ENCODE data around the gene SPACDR. TPM values are rescaled to one million over a fixed set of nuclear protein-coding genes. Genes with fewer than 3 reads are reported as not detected.
"Not testable (repeated sequence)": the region's sequence is repeated elsewhere in the genome, so short reads cannot be mapped to it uniquely, and the experiment has no call there.

SPACDR gene
- polyA plus RNA-seq, 3 donors: 0.73 to 1.9 (median 1.3) TPM

DNA sequence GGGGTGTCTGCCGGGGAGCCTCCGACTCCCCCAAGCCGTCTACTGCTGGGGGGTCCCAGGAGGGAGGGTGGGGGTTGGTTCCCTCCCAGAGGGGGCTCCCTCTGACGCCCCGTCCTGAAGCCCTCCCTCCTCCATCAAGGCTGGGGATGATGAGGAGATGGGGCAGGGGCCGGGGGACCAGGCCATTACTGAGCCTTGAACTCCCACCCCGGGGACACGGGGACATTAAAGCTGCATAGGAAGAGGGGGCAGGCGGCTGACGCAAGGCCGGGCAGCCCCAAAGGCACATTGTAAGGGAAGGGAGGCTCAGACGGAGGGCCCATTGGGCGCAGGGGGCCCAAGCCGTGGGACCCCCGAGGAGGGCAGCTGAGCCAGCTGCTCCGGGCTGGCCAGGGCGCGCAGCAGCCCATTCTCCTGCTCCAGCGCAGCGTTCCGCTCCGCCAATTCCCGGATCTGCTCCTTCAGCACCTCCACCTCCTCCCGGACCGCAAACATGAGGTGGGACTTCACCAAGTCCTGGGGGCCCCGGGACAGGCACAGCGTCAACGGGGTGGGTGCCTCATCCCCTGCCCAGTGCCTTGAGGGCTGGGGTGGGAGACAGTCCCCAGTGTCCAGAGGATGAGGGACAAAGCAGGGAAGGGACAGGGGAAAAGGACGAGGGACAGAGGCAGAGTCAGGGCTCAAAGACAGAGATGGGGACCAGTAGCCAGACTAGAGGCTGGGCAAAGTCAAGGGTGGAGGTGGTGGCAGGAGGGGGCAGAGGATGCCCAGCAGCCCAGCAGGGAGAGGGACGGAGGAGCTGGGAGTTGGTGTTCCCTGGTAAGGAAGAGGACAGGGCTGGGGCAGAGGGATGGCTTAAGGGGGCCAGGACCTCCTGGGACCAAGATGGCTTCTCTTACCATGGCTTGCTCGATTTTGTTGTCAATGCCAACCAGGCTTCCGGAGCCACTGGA, 2.9 kb upstream of the SPACDR start:
- no peak for DNase-seq

DNA sequence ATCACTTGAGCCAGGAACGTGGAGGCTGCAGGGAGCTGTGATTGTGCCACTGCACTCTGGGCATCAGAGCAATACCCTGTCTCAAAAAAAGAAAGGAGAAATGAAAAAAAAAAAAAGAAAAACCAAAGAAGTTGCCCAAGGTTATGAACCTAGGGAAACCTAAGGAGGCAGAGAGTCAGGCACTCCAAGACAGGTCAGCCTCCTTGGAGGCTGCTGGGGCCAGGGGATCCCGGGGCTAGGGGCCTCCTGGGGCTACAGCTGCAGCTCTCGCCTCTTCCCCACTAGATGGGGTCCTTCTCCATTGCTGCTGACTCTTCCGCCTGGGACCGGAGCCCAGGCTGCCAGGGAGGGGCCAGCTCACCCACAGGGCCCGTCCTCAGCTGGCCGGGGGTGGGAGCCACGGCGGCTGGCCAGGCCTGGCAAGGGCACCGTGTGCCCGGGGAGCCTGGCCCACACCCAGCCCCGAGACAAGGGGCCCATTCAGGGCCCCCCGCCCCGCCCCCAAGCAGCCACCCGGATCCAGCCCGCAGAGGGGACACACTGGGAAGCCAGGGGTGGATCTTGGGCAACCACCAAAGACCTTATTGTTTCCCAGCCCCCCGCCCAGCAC, 1.7 kb upstream of the SPACDR start:
- peak; percentile 62 for DNase-seq

DNA sequence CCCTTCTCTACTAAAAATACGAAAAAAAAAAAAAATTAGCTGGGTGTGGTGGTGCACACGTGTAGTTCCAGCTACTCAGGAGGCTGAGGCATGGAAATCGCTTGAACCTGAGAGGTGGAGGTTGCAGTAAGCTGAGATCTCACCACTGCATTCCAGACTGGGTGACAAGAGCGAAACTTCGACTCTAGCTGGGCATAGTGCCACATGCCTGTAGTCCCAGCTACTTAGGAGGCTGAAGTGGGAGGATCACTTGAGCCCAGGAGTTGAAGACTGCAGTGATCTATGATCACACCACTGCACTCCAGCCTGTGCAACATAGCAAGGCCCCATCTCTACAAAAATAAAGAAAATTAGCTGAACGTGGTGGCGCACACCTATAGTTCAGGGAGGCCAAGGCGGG, 1.2 kb upstream of the SPACDR start:
- no peak for DNase-seq

DNA sequence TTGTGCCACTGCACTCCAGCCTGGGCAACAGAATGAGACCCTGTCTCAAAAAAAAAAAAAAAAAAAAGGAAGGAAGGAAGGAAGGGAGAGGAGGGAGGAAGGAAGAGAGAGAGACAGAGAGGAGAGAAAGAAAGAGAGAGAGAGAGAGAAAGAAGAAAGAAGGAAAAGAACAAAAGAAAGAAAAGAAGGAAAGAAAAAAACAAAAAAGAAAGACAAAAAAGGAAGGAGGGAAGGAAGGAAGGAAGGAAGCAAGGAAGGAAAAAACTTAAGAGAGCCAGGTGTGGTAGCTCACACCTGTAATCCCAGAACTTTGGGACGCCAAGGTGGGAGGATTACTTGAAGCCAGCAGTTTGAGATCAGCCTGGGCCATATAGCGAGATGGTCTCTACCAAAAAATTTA, 731 bp upstream of the SPACDR start:
- no peak for DNase-seq

DNA sequence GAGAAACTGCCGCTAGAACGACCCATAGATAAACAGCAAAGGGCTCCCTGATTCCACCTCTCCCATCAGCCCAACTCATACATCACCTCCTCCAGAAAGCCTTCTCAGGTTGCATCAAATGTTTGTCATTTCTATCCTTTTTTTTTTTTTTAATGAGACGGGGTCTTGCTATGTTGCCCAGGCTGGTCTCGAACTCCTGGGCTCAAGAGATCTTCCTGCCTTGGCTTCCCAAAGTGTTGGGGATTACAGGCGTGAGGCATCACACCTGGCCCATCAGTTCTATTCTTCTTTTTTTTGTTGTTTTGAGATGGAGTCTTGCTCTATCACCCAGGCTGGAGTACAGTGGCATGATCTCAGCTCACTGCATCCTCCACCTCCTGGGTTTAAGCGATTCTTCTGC, 7.0 kb downstream of the SPACDR start:
- no peak for DNase-seq

DNA sequence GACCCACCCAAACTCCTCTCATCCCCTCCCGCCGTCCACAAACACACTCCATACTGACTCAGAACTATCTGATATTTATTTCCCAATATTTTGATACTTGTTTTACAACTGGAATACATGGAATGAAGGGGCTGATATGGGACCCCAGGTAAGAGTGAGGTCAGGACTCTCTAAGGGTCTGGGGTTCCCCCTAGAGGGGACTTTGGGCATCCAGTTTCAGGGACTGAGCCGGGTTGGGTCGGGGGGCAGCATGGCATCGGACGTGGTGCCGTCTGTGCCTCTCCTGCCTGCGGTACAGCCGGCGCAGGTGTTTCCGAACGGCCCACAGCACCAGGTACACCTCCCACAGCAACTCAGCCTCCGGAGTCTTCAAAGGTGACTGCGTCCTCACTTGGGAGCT, 7.5 kb downstream of the SPACDR start:
- no peak for DNase-seq

DNA sequence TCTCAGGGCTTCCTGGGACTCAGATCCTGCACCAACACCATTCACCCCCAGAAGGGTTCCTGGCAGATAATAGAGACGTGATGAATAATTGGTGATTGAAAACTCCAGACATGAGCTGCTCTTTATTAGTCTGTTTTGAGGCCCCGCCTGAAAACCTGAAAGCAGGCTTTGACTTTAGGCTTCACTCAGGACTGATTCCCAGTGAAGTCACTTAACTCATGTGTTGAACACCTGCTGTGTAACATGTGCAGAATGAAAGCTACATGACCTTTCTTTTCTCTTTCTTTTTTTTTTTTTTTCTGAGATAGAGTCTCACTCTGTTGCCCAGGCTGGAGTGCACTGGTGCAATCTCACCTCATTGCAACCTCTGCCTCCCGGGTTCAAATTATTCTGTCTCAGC, 8.9 kb downstream of the SPACDR start:
- DNase-seq: no peak

DNA sequence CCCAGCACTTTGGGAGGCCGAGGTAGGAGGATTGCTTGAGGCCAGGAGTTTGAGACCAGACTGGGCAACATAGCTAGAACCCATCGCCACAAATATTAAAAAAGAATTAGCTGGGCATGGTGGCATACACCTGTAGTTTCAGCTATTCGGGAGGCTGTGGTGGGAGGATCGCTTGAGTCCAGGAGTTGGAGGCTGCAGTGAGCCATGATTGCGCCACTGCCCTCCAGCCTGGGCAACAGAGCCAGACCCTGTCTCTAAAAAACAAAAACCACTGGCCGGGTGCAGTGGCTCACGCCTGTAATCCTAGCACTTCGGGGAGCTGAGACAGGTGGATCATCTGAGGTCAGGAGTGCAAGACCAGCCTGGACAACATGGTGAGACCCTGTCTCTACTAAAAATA, 10.2 kb downstream of the SPACDR start:
- DNase-seq: not testable (repeated sequence)

DNA sequence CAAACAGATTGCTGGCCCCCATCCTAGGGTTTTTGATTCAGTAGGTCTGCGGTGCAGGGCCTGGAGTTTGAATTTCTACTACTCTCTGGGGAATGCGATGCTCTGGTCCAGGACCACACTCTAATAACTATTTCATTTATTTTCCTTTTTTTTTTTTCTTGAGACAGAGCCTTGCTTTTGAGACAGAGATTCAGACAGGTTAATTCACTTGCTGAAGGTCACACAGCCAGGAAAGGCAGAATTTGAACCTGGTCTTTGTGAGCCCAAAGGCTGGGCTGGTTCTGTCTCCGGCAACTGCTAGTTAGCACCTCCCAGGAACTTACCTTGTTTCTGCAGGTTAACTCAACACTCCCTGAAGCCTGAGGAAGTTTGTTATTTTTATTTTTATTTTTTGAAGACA, 11.5 kb downstream of the SPACDR start:
- DNase-seq: no peak

DNA sequence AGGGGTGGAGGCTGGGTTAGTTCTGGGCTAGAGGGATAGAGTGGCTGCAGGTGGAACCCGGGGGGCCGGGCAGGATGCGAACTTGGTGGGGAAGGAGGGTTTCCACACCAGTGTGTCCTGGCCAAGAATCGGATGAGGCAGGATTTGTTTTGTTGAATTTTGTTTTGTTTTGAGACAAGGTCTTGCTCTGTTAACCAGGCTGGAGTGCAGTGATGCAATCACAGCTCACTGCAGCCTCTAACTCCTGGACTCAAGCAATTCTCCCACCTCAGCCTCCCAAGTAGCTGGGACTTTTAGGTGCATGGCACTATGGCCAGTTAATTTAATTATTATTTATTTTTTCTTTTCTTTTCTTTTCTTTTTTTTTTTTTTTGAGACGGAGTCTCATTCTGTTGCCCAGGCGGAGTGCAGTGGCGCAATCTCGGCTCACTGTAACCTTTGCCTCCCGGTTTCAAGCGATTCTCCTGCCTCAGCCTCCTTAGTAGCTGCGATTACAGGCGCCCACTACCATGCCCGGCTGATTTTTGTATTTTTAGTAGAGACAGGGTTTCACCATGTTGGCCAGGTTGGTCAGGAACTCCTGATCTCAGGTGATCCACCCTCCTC, 14.8 kb downstream of the SPACDR start:
- DNase-seq: no peak

DNA sequence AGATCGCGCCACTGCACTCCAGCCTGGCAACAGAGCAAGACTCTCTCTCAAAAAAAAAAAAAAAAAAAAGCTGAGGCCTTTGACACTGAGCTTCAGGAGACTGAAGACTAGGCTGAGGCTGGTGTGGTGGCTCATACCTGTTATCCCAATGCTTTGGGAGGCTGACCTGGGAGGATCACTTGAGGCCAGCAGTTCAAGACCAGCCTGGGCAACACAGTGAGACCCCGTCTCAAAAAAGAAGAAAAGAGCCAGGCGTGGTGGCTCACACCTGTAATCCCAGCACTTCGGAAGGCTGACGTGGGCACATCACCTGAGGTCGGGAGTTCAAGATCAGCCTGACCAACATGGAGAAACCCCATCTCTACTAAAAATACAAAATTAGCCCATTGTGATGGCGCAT, 16.7 kb downstream of the SPACDR start:
- not testable (repeated sequence) for DNase-seq

DNA sequence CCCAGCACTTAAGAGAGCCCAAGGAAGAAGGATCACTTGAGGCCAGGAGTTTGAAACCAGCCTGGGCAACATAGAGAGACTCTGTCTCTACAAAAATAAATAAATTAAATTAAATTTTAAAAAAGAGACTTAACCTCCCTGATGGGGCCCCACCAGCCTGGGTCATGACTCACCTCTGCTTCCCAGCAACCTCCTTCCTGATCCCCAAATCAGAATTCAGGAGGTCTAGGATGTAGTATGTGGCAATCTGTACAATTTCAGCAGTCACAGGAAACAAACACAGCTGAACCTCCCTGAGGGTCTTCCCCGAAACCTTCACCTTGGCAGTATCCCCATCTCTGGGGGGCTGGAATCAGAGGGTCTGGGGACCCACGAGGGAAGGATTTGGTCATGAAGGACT, 18.0 kb downstream of the SPACDR start:
- no peak for DNase-seq

DNA sequence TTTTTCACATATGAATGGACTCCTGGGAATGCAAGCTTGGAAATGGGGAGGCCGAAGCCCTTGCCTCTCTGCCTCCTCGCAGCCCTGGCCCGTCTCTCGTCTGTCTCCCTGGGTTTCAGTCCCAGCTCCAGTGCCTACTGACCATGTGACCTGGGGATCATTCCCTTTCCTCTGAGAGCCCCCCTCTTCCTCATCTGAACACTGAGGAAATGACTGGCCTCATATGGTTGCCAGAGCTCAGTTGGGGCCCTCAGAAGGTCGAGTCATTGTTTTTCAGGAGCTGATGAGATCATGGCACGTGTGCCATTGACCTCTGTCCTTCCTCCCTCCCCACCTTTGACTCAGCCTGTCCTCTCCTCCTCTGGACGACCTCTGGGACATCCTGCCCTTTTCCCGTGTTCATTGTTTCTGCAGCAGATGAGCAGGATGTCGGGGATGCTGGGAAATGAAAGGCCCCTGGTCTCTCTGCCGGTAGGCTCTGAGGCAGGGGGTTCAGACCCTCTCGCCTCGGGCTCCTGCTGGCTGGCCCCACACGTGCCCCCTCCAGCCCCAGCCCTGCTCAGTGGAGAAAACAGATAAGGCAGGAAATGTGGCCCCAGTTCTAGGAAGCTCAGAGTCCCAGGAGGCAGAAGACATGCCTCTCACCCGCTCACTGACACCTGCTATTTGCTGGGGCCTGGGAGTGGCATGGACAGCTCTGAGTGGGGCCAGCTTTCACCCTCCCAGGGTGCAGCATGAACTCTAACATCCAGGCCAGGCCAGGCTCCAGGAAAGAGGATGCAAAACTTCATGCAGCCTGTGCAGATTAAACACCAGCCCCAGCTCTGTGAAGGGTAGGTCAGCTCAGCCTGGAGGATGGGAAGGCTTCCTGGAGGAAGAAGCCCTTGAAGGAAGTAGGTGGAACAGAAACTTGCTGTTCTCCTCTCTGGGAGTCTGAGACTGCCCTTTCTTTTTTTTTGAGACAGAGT, 19.5 kb downstream of the SPACDR start:
- no peak for DNase-seq

DNA sequence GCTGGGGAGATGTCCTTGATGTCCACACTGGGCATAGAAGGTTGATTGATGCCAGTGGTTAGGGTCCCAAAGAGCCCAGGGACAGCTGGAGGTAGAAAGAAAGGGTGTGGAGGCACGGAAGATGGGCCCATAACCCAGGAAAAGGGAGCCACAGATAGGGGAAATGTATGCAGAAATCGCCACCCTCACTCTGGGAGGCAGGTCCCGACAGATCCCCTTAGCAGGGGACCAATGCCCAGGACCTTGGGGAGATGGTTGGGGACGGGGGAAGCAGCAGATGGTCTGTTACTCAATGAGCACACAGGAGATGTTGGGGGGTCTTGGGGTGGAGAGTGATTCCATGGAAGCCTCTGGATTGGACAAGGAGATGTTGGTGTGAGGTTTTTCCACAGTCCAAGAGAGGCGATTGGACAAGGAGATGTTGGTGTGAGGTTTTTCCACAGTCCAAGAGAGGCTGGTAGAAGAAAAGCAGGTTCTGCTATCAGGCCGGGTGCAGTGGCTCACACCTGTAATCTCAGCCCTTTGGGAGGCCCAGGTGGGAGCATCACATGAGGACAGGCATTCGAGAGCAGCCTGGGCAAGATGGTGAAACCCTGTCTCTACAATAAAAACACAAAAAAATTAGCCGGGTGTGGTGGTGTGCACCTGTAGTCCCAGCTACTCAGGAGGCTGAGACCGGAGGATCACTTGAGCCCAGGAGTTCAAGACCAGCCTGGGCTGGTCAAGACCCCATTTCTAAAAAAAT, 20.8 kb downstream of the SPACDR start:
- no peak for DNase-seq

DNA sequence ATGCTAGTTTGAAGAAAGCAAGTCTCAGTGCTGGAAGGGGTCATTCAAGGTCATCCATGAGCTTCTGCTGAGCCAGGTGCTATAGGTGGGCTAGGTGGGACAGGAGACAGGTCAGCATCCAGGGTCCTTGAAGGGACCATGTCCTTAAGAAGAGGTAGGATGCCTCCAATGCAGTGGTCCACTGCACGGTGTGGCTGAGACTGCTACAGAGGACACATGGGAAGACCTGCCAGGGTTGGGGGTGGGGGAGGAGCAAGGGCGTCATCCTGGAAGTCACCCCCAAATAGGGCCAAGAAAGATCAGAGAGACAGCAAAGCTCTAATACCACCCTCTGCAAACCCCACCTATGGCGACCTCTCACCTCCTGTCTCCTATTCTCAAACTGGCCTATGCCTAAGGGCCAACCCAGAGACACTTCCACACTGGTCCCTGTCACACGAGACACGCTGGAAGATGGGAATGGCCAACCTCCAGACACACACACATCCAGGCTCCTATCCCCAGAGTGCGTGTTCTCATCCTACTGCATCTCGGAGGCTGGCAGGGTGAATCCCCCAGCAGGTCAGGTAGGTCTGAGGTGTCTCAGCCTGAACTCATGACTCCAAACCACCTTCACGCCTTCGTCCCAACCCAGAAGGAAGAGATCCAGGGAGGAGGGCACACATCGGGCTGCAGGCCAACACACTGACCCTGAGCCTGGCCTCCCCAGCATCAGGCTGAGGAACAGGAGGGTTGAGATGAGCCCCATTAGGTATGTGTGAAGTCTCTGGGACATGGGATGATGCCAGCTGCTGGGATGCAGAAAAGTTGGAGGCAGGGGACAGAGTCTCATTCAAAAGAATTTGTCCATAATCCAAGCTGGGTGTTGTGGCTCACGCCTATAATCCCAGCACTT, 22.2 kb downstream of the SPACDR start:
- no peak for DNase-seq

DNA sequence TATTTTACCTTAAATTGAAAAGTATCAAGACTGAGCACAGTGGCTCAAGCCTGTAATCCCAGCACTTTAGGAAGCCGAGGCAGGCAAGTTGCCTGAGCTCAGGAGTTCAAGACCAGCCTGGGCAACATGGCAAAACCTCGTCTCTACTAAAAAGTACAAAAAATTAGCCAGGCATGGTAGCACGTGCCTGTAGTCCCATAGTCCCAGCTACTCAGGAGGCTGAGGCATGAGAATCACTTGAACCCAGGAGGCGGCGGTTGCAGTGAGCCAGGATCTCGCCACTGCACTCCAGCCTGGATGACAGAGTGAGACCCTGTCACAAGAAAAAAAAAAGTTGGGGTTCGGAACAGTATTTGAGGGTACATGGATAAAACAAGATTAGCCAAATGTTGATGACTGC, 24.8 kb downstream of the SPACDR start:
- DNase-seq: not testable (repeated sequence)

DNA sequence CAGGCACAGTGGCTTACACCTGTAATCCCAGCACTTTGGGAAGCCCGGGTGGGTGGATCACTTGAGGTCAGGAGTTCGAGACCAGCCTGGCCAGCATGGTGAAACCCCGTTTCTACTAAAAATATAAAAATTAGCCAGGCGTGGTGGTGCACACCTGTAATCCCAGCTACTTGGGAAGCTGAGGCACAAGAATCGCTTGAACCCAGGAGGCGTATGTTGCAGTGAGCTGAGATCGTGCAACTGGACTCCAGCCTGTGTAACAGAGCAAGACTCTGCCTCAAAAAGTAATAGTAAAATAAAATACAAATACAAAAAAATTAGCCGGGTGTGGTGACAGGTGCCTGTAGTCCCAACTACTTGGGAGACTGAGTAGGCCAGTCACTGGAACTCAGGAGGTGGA, 25.3 kb downstream of the SPACDR start:
- DNase-seq: not testable (repeated sequence)

DNA sequence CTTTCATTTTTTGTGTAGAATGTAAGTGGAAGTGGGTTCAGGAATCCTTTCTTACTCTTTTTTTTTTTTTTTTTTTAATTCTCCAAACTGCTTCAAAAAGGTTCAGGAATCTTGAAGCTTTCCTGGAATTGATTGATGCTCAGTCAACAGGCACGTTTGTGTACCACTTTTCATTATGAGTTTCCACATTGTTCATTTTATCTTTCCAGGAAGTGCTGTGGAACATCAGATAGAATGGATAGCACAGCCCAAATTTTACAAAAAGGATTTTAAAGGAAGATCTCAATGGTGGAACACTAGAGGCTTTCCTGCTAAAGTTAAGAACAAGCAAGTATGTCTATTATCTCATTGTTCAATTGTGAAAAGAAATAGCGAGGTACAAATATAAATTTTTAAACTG, 25.9 kb downstream of the SPACDR start:
- no peak for DNase-seq

DNA sequence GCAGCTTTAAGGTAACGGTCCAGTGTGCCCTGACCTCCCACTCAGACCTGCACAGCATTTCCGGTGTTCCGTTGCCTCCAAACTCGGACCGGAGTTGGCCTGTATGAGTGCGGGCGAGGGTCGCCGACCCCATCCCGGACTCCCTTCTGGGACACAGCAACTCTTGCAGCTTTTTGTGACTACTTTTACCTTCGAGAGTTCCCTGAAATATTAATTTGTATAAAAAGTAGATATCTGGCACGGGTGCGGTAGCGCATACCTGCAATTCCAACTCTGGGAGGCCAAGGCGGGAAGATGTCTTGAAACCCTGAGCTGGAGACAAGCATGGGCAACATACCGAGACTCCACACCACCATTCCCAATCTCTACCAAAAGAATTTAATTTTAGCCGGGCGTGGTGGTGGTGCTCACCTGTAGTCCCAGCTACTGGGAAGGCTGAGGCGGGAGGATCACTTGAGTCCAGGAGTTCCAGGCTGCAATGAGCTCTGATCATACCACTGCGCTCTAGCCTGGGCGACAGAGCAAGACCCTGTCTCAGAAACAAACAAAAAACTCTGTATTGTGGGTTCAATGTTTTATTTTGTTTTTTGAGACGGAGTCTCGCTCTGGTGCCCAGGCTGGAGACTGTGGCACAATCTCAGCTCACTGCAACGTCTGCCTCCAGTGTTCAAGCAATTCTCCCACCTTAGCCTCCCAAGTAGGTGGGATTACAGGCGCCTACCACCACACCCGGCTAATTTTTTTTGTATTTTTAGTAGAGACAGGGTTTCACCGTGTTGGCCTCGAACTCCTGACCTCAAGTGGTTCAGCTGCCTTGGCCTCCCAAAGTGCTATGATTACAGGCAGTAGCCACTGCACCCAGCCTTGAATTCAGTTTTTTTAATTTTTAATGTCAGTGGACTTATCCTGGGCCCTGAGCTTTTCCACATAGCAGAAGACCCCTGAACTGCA, 26.6 kb downstream of the SPACDR start:
- no peak for DNase-seq
